ENCODE measurements around the gene CHD5. TPM values are rescaled to one million over a fixed set of nuclear protein-coding genes. Genes with fewer than 3 reads are reported as not detected.

The CHD5 gene
- total RNA-seq, 2 donors from 2014 or later: under 0.01 to 2.1 TPM

GRCh38 chr1:6127587-6128163 is 52.4 kb downstream of the CHD5 start:
- Histone ChIP-seq H3K36me3 (replicated peaks in 1 of 2; ENCODE audit: insufficient read depth in 1 of 2, low read depth in 2 of 2) (no peaks in the 10 kb centered on the region), H3K27ac (no peak overlapping the region), H3K9me3 (no peaks in the 10 kb centered on the region), H3K27me3 (no peaks in the 10 kb centered on the region), H3K4me1 (peaks cover 5% of the 10 kb centered on the region), H3K4me3 (no peak overlapping the region)
- ATAC-seq (peak; percentile 74), DNase-seq (peak; percentile 36 to 77 (median 67))
- intact Hi-C loops (cut with DNase I): no loop called here
- TF ChIP-seq CTCF (IDR thresholded peaks at IDR 0.05) (no peak), POLR2A (IDR thresholded peaks at IDR 0.05) (no peak)
- 10 to 13% methylated on average over 9 to 35 of the region's 41 CpGs for WGBS, 2 donors

- 73 to 75% methylated on average over 5 to 16 of the region's 16 CpGs for WGBS, 2 donors
- Histone ChIP-seq H3K9me3 (no peaks in the 10 kb centered on the region), H3K4me3 (no peak overlapping the region), H3K27me3 (no peaks in the 10 kb centered on the region), H3K27ac (no peak overlapping the region), H3K4me1 (peaks cover 5% of the 10 kb centered on the region), H3K36me3 (replicated peaks in 1 of 2; ENCODE audit: insufficient read depth in 1 of 2, low read depth in 2 of 2) (no peaks in the 10 kb centered on the region)
- DNase-seq (peak in 1 of 4 donors; percentile 8), ATAC-seq (no peak)
- intact Hi-C loops (cut with DNase I): no loop called here
- no peak for TF ChIP-seq POLR2A (IDR thresholded peaks at IDR 0.05)
- no peak for TF ChIP-seq CTCF (IDR thresholded peaks at IDR 0.05)
Measured at GRCh38 chr1:6126521-6127067, 53.5 kb downstream of the CHD5 start.

- no peaks in the 10 kb centered on the region for H3K9me3 ChIP-seq
- no peaks in the 10 kb centered on the region for H3K27me3 ChIP-seq
- peak in 1 of 4 donors; percentile 2 for DNase-seq
- TF ChIP-seq CTCF (IDR thresholded peaks at IDR 0.05) (no peak), POLR2A (IDR thresholded peaks at IDR 0.05) (no peak)
- H3K4me1 ChIP-seq: peaks cover 5% of the 10 kb centered on the region
- H3K36me3 ChIP-seq (replicated peaks in 1 of 2; ENCODE audit: insufficient read depth in 1 of 2, low read depth in 2 of 2): no peaks in the 10 kb centered on the region
- no peak overlapping the region for H3K4me3 ChIP-seq
- no peak overlapping the region for H3K27ac ChIP-seq
- 56 to 71% methylated on average over 9 to 13 of the region's 13 CpGs for WGBS, 2 donors
- no peak for ATAC-seq
- intact Hi-C loops (cut with DNase I): no loop called here
Measured at GRCh38 chr1:6126028-6126427, 54.1 kb downstream of the CHD5 start.

- Histone ChIP-seq H3K36me3 (replicated peaks in 1 of 2; ENCODE audit: insufficient read depth in 1 of 2, low read depth in 2 of 2) (no peaks in the 10 kb centered on the region), H3K9me3 (no peaks in the 10 kb centered on the region), H3K27me3 (no peaks in the 10 kb centered on the region), H3K4me3 (no peak overlapping the region), H3K27ac (no peak overlapping the region), H3K4me1 (peaks cover 5% of the 10 kb centered on the region)
- ATAC-seq (no peak), DNase-seq (peak in 1 of 4 donors; percentile 4)
- WGBS, 2 donors: 63 to 64% methylated on average over 4 to 15 of the region's 15 CpGs
- intact Hi-C loops (cut with DNase I): no loop called here
- no peak for TF ChIP-seq POLR2A (IDR thresholded peaks at IDR 0.05)
- TF ChIP-seq CTCF (IDR thresholded peaks at IDR 0.05): no peak
Measured at GRCh38 chr1:6125366-6125765, 54.8 kb downstream of the CHD5 start.
